PC-9 (cell line): ENCODE data around the gene SNCA.

Source experiments
- EZH2 ChIP-seq: fragments of 200-600 bp; sonication (generic); IDR thresholded peaks from 2 replicates; pipeline ENCODE4 v1.8.0; 2017; ENCODE audit warnings: antibody characterized with exemption, low read depth
- TF ChIP-seq, protein P1 (sequence below): fragments of 200-600 bp; sonication (generic); conservative IDR thresholded peaks from 2 replicates; pipeline ENCODE4 v1.6.1; 2017; ENCODE audit warnings: mixed run types, antibody characterized with exemption, mild to moderate bottlenecking, moderate library complexity

DNA sequence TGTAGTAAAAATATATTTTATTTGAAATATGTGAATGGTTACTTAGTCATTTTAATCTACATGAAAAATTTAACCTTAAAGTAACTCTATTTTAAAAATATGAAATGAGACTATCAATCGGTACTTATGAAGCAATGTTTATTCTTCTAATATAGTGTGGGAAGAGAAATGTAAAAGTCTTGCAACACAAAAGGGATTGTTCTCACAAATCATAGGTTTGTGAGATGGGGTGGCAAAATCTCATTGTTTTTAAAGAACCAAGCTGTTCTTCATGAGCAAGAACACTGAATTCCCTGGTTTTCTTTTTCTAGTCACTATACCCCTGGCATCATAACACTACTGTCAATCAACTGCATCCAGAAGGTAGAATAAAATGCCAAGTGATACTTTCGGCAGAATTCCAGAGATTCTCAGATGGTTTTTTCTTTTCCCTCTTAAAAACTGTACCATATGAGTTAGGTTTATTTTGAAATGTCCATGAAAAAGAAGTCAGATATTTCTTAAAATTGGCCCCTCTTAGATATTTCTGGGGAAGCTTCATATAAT lies 52.2 kb downstream of the SNCA start:
- TF ChIP-seq, protein P1, sequence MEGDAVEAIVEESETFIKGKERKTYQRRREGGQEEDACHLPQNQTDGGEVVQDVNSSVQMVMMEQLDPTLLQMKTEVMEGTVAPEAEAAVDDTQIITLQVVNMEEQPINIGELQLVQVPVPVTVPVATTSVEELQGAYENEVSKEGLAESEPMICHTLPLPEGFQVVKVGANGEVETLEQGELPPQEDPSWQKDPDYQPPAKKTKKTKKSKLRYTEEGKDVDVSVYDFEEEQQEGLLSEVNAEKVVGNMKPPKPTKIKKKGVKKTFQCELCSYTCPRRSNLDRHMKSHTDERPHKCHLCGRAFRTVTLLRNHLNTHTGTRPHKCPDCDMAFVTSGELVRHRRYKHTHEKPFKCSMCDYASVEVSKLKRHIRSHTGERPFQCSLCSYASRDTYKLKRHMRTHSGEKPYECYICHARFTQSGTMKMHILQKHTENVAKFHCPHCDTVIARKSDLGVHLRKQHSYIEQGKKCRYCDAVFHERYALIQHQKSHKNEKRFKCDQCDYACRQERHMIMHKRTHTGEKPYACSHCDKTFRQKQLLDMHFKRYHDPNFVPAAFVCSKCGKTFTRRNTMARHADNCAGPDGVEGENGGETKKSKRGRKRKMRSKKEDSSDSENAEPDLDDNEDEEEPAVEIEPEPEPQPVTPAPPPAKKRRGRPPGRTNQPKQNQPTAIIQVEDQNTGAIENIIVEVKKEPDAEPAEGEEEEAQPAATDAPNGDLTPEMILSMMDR = no peak
- TF ChIP-seq EZH2 = no peak
